GM23338 (cell line): Measurements from ENCODE around the gene MEGF8. TPM values are rescaled to one million over a fixed set of nuclear protein-coding genes. Genes with fewer than 3 reads are reported as not detected.

Source experiments
- ATAC-seq: fragments of 200-7000 bp; cut with Tn5 transposase; 3 replicates; pipeline ENCODE4 v1.9.1; 2020
- DNase-seq: peaks from one replicate; pipeline ENCODE4 v3.0.0-alpha.2; 2015; ENCODE audit warnings: low spot score
- H2AFZ ChIP-seq: fragments of 200-600 bp; sonication (generic); 2 replicates; pipeline ENCODE4 v1.8.0; 2016; ENCODE audit warnings: antibody characterized with exemption, mild to moderate bottlenecking, moderate library complexity
- H3F3A ChIP-seq: fragments of 200-600 bp; sonication (generic); replicated peaks from 2 replicates; pipeline ENCODE4 v1.8.0; 2017; ENCODE audit warnings: antibody characterized with exemption, mixed run types, low read depth
- H3K27ac ChIP-seq: fragments of 200-600 bp; sonication (generic); 2 replicates; pipeline ENCODE4 v1.6.1; 2016; ENCODE audit warnings: low read depth
- H3K27me3 ChIP-seq: fragments of 200-600 bp; sonication (generic); 2 replicates; pipeline ENCODE4 v1.8.0; 2016; ENCODE audit warnings: mild to moderate bottlenecking, mixed run types, moderate library complexity; ENCODE audit not compliant: insufficient read depth
- H3K36me3 ChIP-seq: fragments of 200-600 bp; sonication (generic); 2 replicates; pipeline ENCODE4 v1.8.0; 2016; ENCODE audit warnings: mild to moderate bottlenecking; ENCODE audit not compliant: insufficient read depth
- H3K4me1 ChIP-seq: fragments of 200-600 bp; sonication (generic); 2 replicates; pipeline ENCODE4 v1.8.0; 2016; ENCODE audit warnings: mild to moderate bottlenecking, moderate library complexity; ENCODE audit not compliant: insufficient read depth
- H3K4me2 ChIP-seq: fragments of 200-600 bp; sonication (generic); 2 replicates; pipeline ENCODE4 v1.7.1; 2017; ENCODE audit warnings: mixed run types
- H3K4me3 ChIP-seq: fragments of 200-600 bp; sonication (generic); 2 replicates; pipeline ENCODE4 v1.6.1; 2016; ENCODE audit warnings: mixed run types
- H3K79me2 ChIP-seq: fragments of 200-600 bp; sonication (generic); replicated peaks from 2 replicates; pipeline ENCODE4 v1.8.0; 2017; ENCODE audit warnings: mild to moderate bottlenecking; ENCODE audit not compliant: insufficient read depth
- H3K9me2 ChIP-seq: fragments of 200-600 bp; sonication (generic); 2 replicates; pipeline ENCODE4 v1.8.0; 2017; ENCODE audit not compliant: insufficient read depth
- H4K20me1 ChIP-seq: fragments of 200-600 bp; sonication (generic); replicated peaks from 2 replicates; pipeline ENCODE4 v1.8.0; 2017; ENCODE audit warnings: mild to moderate bottlenecking; ENCODE audit not compliant: insufficient read depth
- H3K27ac Mint-ChIP-seq: 2 replicates; pipeline ENCODE4 v1.8.0; 2020; ENCODE audit warnings: inconsistent platforms, mild to moderate bottlenecking, moderate library complexity, mixed read lengths
- H3K27me3 Mint-ChIP-seq: 3 replicates; pipeline ENCODE4 v1.8.0; 2022; ENCODE audit warnings: low read depth, mild to moderate bottlenecking, moderate library complexity, mixed read lengths, inconsistent platforms; ENCODE audit not compliant: insufficient read depth, poor library complexity
- H3K36me3 Mint-ChIP-seq: 3 replicates; pipeline ENCODE4 v1.8.0; 2021; ENCODE audit warnings: low read depth, mild to moderate bottlenecking, inconsistent platforms, moderate library complexity, mixed read lengths
- H3K4me1 Mint-ChIP-seq: 3 replicates; pipeline ENCODE4 v1.8.0; 2020; ENCODE audit warnings: mild to moderate bottlenecking, inconsistent platforms, mixed read lengths
- H3K4me3 Mint-ChIP-seq: 3 replicates; pipeline ENCODE4 v1.8.0; 2021; ENCODE audit warnings: moderate library complexity, mild to moderate bottlenecking, inconsistent platforms, mixed read lengths
- H3K9me3 Mint-ChIP-seq: 3 replicates; pipeline ENCODE4 v1.8.0; 2020; ENCODE audit warnings: moderate library complexity, mild to moderate bottlenecking, inconsistent platforms, mixed read lengths
- EZH2phosphoT487 ChIP-seq: fragments of 200-600 bp; sonication (generic); IDR thresholded peaks from one replicate; pipeline ENCODE4 v1.8.1; 2018; ENCODE audit warnings: antibody characterized with exemption; ENCODE audit not compliant: unreplicated experiment
- NANOG ChIP-seq: IDR thresholded peaks from 2 replicates; pipeline ENCODE4 v1.6.1; 2016; ENCODE audit warnings: antibody characterized with exemption, borderline replicate concordance
- ZNF114 ChIP-seq: fragments of 250-450 bp; sonication (Bioruptor Pico); IDR thresholded peaks from 2 replicates; pipeline ENCODE4 v1.5.0; 2020; ENCODE audit warnings: mild to moderate bottlenecking, moderate library complexity
- polyA plus RNA-seq: library from polyadenylated mRNA; unstranded; fragments of >200 nt; fragmentation: Nextera tagmentation; extraction: Ambion mirVana; gene quantifications from 2 replicates; pipeline ENCODE4 v1.2.1, GENCODE V29; 2016
- total RNA-seq: library from RNA; depleted of rRNA; stranded (reverse); fragments of >200 nt; shearing (Covaris generic); gene quantifications from 2 replicates; pipeline ENCODE4 v1.2.3, GENCODE V29; 2014
- TF ChIP-seq, protein P1 (sequence below): IDR thresholded peaks from one replicate; pipeline ENCODE4 v1.6.1; 2018; ENCODE audit warnings: antibody characterized with exemption; ENCODE audit not compliant: unreplicated experiment
- TF ChIP-seq, protein P2 (sequence below): IDR thresholded peaks from 2 replicates; pipeline ENCODE4 v1.6.1; 2016; ENCODE audit warnings: antibody characterized with exemption

Gene MEGF8
- total and polyA plus RNA-seq, 2 experiments from 2014 or later, result 6.2 to 40.5 TPM

- TF ChIP-seq, protein P1, sequence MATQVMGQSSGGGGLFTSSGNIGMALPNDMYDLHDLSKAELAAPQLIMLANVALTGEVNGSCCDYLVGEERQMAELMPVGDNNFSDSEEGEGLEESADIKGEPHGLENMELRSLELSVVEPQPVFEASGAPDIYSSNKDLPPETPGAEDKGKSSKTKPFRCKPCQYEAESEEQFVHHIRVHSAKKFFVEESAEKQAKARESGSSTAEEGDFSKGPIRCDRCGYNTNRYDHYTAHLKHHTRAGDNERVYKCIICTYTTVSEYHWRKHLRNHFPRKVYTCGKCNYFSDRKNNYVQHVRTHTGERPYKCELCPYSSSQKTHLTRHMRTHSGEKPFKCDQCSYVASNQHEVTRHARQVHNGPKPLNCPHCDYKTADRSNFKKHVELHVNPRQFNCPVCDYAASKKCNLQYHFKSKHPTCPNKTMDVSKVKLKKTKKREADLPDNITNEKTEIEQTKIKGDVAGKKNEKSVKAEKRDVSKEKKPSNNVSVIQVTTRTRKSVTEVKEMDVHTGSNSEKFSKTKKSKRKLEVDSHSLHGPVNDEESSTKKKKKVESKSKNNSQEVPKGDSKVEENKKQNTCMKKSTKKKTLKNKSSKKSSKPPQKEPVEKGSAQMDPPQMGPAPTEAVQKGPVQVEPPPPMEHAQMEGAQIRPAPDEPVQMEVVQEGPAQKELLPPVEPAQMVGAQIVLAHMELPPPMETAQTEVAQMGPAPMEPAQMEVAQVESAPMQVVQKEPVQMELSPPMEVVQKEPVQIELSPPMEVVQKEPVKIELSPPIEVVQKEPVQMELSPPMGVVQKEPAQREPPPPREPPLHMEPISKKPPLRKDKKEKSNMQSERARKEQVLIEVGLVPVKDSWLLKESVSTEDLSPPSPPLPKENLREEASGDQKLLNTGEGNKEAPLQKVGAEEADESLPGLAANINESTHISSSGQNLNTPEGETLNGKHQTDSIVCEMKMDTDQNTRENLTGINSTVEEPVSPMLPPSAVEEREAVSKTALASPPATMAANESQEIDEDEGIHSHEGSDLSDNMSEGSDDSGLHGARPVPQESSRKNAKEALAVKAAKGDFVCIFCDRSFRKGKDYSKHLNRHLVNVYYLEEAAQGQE, result no peak
- no peak for TF ChIP-seq ZNF114
Observed at GRCh38 chr19:42407816-42408175, 82.4 kb downstream of the MEGF8 start (continued).

- Mint-ChIP-seq H3K27ac (no peak overlapping the region), H3K4me3 (no peak overlapping the region)
- no peak overlapping the region for H3K27ac ChIP-seq
Observed at GRCh38 chr19:42409477-42409876, 84.0 kb downstream of the MEGF8 start.

More at GRCh38 chr19:42409477-42409876, 84.0 kb downstream of the MEGF8 start:
- Histone ChIP-seq H3K4me2 (no peak overlapping the region), H2AFZ (no peak overlapping the region), H3K4me1 (no peaks in the 10 kb centered on the region), H3K79me2 (no peaks in the 10 kb centered on the region), H4K20me1 (peaks cover 8% of the 10 kb centered on the region), H3K36me3 (no peaks in the 10 kb centered on the region), H3K9me2 (no peaks in the 10 kb centered on the region), H3F3A (no peaks in the 10 kb centered on the region), H3K4me3 (no peak overlapping the region), H3K27me3 (peaks cover 8% of the 10 kb centered on the region)
- Mint-ChIP-seq H3K9me3 (no peaks in the 10 kb centered on the region; the same call in 1 of the 3 replicates), H3K27me3 (peaks cover 72% of the 10 kb centered on the region), H3K36me3 (peaks cover 39% of the 10 kb centered on the region), H3K4me1 (peaks cover 19% of the 10 kb centered on the region)
- DNase-seq, result no peak
- no peak for ATAC-seq
- TF ChIP-seq, protein P2, sequence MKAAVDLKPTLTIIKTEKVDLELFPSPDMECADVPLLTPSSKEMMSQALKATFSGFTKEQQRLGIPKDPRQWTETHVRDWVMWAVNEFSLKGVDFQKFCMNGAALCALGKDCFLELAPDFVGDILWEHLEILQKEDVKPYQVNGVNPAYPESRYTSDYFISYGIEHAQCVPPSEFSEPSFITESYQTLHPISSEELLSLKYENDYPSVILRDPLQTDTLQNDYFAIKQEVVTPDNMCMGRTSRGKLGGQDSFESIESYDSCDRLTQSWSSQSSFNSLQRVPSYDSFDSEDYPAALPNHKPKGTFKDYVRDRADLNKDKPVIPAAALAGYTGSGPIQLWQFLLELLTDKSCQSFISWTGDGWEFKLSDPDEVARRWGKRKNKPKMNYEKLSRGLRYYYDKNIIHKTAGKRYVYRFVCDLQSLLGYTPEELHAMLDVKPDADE, result no peak
- TF ChIP-seq, protein P1, result no peak
- TF ChIP-seq EZH2phosphoT487, result no peak
- no peak for TF ChIP-seq NANOG
